ENCODE data around the gene NYAP2.

NYAP2 gene

DNA sequence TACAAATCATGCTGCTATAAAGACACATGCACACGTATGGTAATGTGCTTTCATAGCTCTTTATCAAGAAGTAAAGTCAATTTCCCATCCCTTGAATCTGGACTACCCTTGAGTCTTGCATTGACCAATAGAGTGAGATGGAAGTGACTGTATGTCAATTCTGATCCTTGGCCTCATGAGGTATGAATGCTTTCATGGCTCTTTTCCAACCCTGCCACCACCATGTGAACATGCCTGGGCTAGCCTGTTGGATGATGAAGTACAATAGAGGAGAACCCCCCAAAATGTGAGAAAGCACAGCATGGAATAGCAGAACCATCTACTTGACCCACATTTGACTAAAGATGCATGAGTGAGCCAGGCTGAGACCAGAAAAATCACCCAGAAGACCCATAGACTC is 237.0 kb downstream of the NYAP2 start:
- DNase-seq, result no peak

- no peak for DNase-seq
These were observed 237.7 kb downstream of the NYAP2 start for GRCh38 chr2:225637259-225637658.

- DNase-seq, result no peak
These were observed 241.0 kb downstream of the NYAP2 start for GRCh38 chr2:225640550-225640949.

GRCh38 chr2:225649274-225649673 is 249.8 kb downstream of the NYAP2 start:
- DNase-seq, result no peak

- no peak for DNase-seq
These were observed 250.5 kb downstream of the NYAP2 start for GRCh38 chr2:225650041-225650440.

DNA sequence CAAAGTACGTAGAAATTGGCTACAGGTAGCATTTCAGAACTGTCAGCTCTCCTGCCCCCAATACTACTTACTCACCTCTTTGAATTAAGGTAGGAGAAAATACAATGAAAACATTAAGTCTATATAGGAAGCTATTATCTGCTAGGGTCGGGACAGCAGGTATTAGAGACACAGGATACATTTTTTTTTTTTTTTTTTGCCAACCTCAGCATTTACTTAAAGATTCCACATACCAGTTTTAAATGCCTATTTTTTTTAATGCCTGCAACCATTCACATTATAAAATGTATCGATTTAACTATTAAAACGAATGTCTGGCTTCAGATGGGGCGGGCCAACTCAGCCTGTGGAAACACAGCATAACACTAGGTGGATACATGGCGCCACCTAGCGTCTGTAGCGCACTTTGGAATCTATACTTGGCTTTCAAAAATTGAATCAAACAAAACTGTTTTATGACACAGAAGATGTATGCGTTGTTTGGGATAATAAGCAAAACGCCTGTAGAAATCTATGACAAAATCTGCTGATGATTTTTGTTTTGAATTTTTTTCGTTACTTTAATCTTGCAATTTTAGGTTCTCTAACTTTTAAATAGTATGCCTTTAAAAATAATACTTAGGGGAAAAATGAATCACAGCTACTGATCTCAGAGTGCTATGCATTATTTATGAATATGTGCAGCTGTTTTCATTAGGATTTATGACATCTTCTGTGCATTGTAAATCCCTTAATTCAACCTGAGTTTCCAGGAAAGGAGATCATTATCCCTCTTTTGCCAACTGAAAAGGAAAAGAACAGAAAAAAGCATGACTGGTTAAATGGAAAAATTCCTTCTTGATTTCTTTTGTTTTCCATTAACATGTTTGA is 261.0 kb downstream of the NYAP2 start:
- DNase-seq, result peak; percentile 82 to 83

DNA sequence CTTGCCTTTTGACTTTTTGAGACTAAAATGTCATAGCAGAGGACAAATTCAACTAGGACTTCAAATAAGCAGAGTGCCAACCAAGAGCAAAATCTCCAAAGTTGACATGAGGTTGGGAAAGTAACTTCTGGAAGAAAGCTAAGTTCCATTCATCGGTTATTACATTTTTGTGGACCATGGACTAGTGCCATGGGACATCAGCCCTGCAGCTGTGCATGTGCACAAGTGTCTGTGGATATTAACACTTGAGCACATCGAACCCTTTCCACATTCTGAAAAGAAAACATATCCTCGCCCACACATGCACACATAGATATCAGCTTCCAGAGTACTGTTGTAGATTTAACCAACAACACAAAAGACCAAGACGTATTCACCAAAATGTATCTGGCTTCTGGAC is 262.6 kb downstream of the NYAP2 start:
- DNase-seq, result no peak

GRCh38 chr2:225667445-225667844 is 267.9 kb downstream of the NYAP2 start:
- DNase-seq, result no peak

DNA sequence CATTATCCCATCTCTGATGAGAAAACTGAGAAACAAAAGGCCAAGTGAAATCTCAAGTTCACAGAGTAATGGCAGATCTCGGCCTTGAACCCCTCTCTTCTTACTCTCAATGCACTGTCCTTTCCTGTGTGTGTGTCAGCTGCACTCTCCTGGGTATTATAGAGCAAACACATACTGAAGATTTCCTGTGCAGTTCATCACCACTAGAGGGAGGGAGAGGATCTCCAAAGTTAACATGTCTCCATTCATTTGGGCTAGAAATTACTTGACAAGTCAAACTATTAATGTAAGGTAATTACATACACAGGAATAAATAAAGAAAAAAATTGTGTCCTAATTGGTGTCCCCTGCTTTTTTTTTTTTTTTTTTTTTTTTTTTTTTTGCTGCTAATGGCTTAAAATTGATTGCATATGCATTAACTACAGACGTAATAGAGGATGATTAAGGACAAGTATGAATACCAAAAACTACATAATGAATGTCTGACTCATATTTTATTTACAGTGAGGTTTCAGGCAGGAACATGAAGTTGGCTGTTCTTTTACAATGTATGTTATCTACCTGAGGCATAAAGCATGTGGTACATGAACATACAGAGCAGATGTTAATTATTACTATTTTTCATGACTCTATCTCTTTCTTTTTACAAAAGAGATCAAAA is 269.2 kb downstream of the NYAP2 start:
- DNase-seq, result no peak

- no peak for DNase-seq
These were observed 270.8 kb downstream of the NYAP2 start for GRCh38 chr2:225670111-225670974.

GRCh38 chr2:225678792-225679191 is 279.3 kb downstream of the NYAP2 start:
- DNase-seq, result no peak

GRCh38 chr2:225683258-225683657 is 283.7 kb downstream of the NYAP2 start:
- DNase-seq, result no peak

GRCh38 chr2:225690153-225690552 is 290.6 kb downstream of the NYAP2 start:
- DNase-seq, result no peak

GRCh38 chr2:225691711-225692110 is 292.2 kb downstream of the NYAP2 start:
- no peak for DNase-seq

DNA sequence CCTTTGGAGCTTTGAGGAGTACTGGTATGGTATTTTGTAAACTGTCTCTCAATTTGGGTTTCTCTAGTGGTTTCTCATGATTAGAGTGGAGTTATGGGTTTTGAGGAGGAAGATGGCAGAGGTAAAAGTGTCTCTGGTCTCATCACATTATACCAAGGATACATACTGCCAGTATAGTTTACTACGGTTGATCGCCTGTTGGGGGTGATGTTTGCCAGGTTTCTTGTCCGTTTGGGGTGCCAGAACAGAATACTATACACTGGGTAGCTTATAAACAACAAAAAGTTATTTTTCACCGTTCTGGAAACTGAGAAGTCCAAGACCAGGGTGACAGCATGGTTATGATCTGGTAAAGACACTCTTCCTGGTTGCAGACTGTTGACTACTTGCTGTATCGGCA is 293.7 kb downstream of the NYAP2 start:
- no peak for DNase-seq

GRCh38 chr2:225694664-225695063 is 295.2 kb downstream of the NYAP2 start:
- DNase-seq, result no peak

DNA sequence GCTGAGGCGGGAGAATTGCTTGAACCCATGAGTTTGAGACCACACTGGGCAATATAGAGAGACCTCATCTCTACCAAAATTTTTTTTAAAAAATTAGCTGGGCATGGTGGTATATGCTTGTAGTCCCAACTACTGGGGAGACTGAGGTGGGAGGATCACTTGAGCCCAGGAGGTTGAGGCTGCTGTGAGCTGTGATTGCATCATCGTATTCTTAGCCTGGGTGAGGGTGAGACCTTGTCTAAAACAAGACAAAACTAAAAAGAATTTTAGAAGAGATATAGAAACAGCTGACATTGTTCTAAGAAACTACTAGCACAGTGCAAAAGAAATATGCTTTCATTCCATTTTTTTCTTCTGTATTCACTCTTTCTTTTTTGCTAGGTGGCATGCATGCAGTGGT is 298.4 kb downstream of the NYAP2 start:
- DNase-seq, result no peak

Measured in activated T-cell treated with anti-CD3 and anti-CD28 coated beads, Interleukin-2, amount 50 U/mL, for 48 hours (primary cell).